LNCaP clone FGC (cell line): ENCODE results near the gene CLCN4.

ENCODE experiments used
- DNase-seq: peaks from one replicate; pipeline ENCODE4 v3.0.0-alpha.2; 2011; ENCODE audit warnings: low read depth
- H3K4me3 ChIP-seq: 2 replicates; pipeline ENCODE4 v1.5.1; 2011; ENCODE audit warnings: mild to moderate bottlenecking, low read depth, low read length, control low read depth
- CTCF ChIP-seq: IDR thresholded peaks from 2 replicates; pipeline ENCODE4 v1.5.1; 2012; ENCODE audit warnings: mild to moderate bottlenecking; ENCODE audit not compliant: control insufficient read depth, insufficient read depth; ENCODE audit errors: extremely low read depth

Gene CLCN4

DNA sequence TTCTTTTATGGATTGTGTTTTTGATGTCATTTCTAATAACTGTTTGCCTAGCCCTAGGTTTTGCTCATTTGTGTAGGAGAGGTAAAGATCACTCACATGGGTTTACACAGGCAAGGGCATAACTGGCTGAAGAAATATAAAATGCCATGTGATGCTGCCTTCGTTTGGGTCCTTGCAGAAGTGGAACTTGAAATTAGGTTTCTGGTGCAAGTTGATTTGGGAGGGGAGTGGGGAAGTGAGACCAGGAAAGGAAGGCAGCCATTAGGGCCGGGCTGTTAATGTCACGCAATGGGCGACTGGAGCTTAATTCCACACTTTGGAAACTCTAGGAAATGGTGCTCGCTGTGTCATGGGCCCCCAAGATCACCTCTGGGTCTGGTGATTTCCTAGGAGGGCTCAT lies 14.5 kb downstream of the CLCN4 start:
- no peak overlapping the region for H3K4me3 ChIP-seq
- no peak for DNase-seq
- no peak for TF ChIP-seq CTCF

GRCh38 chrX:10172877-10173276 lies 16.1 kb downstream of the CLCN4 start:
- no peak overlapping the region for H3K4me3 ChIP-seq
- TF ChIP-seq CTCF, result no peak
- no peak for DNase-seq

GRCh38 chrX:10173331-10173900 lies 16.6 kb downstream of the CLCN4 start:
- H3K4me3 ChIP-seq, result no peak overlapping the region
- no peak for DNase-seq
- no peak for TF ChIP-seq CTCF

- no peak for DNase-seq
- no peak for TF ChIP-seq CTCF
- no peak overlapping the region for H3K4me3 ChIP-seq
Measured at GRCh38 chrX:10174051-10174450, 17.3 kb downstream of the CLCN4 start.

DNA sequence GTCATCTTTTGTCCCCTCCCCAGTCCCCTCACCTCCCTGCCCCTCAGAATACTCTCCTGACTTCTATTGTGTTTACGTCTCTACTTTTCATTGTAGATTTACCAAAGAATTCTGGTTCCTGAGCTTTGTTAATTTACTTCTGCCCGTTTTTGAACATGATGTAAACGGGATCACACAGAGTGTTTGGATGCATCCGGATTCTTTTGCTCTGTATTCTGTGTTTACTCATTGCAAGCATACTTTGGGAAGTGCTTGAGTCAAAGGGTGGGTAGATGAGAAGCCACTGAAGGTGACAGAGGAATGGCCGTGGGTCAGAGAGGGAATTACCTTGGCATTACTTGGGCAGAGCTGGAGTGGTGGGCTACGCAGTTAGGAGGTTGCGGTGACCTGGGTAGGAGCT lies 18.0 kb downstream of the CLCN4 start:
- TF ChIP-seq CTCF, result no peak
- H3K4me3 ChIP-seq, result no peak overlapping the region
- no peak for DNase-seq

DNA sequence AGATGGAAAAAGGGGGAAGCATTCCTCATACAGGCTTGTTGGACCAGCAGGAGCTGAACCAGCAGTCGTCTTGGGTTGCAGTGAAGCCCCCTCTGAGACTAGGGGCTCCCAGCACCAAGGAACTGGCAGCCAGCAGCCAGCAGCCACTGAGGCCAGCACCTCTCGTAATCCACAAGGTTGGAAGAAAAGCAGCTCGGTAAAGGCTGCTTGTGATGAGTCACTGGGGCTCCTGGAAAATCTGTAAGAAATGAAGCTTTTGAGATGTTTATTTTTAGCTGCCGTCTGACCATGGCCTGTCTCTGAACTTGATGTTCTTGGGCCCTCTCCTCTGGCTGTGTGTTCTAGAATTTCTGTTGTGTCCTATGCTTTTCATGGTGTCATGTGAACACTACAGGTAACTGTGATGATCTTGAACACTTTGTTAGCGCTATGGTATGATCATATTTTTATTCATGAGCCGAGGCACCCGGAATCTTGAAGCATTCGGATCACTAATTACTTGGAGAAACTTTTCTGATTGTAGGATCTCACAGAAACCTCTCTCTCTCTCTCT lies 18.6 kb downstream of the CLCN4 start:
- H3K4me3 ChIP-seq, result no peak overlapping the region
- TF ChIP-seq CTCF, result no peak
- no peak for DNase-seq

- peak; percentile 50 for DNase-seq
- H3K4me3 ChIP-seq, result no peak overlapping the region
- TF ChIP-seq CTCF, result no peak
Measured at GRCh38 chrX:10176121-10177003, 19.6 kb downstream of the CLCN4 start.
